PC-9 (cell line): ENCODE measurements around the gene DYRK2. TPM values are rescaled to one million over a fixed set of nuclear protein-coding genes. Genes with fewer than 3 reads are reported as not detected.

ENCODE experiments used
- BruUV-seq: library from RNA; stranded (reverse); fragments of 400-500 nt; replicated peaks from 2 replicates; lab custom pipeline; 2021; lab: Mats Ljungman, UMichigan
- CTCF ChIA-PET: fragments of 300-600 bp; sonication (Branson Sonifier 250); formaldehyde crosslinking; loops from one replicate; lab custom pipeline; 2022; ENCODE audit warnings: antibody characterized with exemption; lab: Charles Lee
- POLR2A ChIA-PET: fragments of 300-600 bp; sonication (Branson Sonifier 250); formaldehyde crosslinking; loops from one replicate; lab custom pipeline; 2022; ENCODE audit warnings: antibody characterized with exemption; ENCODE audit not compliant: unreplicated experiment; lab: Charles Lee
- DNase-seq, 2 experiments: peaks; one replicate each; pipeline versions ENCODE4 v3.0.0 to v3.0.0-alpha.2; 2015 to 2022; ENCODE audit warnings: mixed read lengths in 1 of 2
- H2AFZ ChIP-seq: fragments of 200-600 bp; sonication (generic); 2 replicates; pipeline ENCODE4 v1.8.1; 2017; ENCODE audit warnings: antibody characterized with exemption
- H3F3A ChIP-seq: fragments of 200-600 bp; sonication (generic); 2 replicates; pipeline ENCODE4 v1.8.1; 2017; ENCODE audit warnings: antibody characterized with exemption, mild to moderate bottlenecking, low read depth; ENCODE audit not compliant: insufficient read depth
- H3K27ac ChIP-seq: fragments of 200-600 bp; sonication (generic); 2 replicates; pipeline ENCODE4 v1.6.1; 2016; ENCODE audit warnings: mixed run types
- H3K27me3 ChIP-seq: fragments of 200-600 bp; sonication (generic); 2 replicates; pipeline ENCODE4 v1.6.1; 2016; ENCODE audit warnings: low read depth, mixed run types; ENCODE audit not compliant: insufficient read depth
- H3K36me3 ChIP-seq: fragments of 200-600 bp; sonication (generic); 2 replicates; pipeline ENCODE4 v1.6.1; 2016; ENCODE audit warnings: low read depth, mixed run types
- H3K4me1 ChIP-seq: fragments of 200-600 bp; sonication (generic); replicated peaks from 2 replicates; pipeline ENCODE4 v1.6.1; 2016; ENCODE audit warnings: mixed run types; ENCODE audit not compliant: insufficient read depth
- H3K4me2 ChIP-seq: fragments of 200-600 bp; sonication (generic); 2 replicates; pipeline ENCODE4 v1.6.1; 2017; ENCODE audit warnings: mixed run types
- H3K4me3 ChIP-seq: fragments of 200-600 bp; sonication (generic); 2 replicates; pipeline ENCODE4 v1.6.1; 2016; ENCODE audit warnings: mixed run types
- H3K79me2 ChIP-seq: fragments of 200-600 bp; sonication (generic); 2 replicates; pipeline ENCODE4 v1.6.1; 2017; ENCODE audit warnings: low read depth, mixed run types
- H3K9me2 ChIP-seq: fragments of 200-600 bp; sonication (generic); 2 replicates; pipeline ENCODE4 v1.8.1; 2017; ENCODE audit warnings: mild to moderate bottlenecking; ENCODE audit not compliant: insufficient read depth
- H3K9me3 ChIP-seq: fragments of 200-600 bp; sonication (generic); 2 replicates; pipeline ENCODE4 v1.8.1; 2016; ENCODE audit warnings: low read depth; ENCODE audit not compliant: insufficient read depth
- H4K20me1 ChIP-seq: fragments of 200-600 bp; sonication (generic); 2 replicates; pipeline ENCODE4 v1.8.1; 2017; ENCODE audit not compliant: insufficient read depth
- EZH2 ChIP-seq: fragments of 200-600 bp; sonication (generic); IDR thresholded peaks from 2 replicates; pipeline ENCODE4 v1.8.0; 2017; ENCODE audit warnings: antibody characterized with exemption, low read depth
- intact Hi-C: fragments of 100-400 bp; cut with micrococcal nuclease; formaldehyde crosslinking; loops from one replicate; pipeline ENCODE4 v1.10.0; 2022; ENCODE audit not compliant: unreplicated experiment
- total RNA-seq: library from RNA; stranded (reverse); gene quantifications from 2 replicates; pipeline ENCODE4 v1.2.3, GENCODE V29; 2021
- TF ChIP-seq, protein P1 (sequence below): fragments of 200-600 bp; sonication (generic); conservative IDR thresholded peaks from 2 replicates; pipeline ENCODE4 v1.6.1; 2017; ENCODE audit warnings: mixed run types, antibody characterized with exemption, mild to moderate bottlenecking, moderate library complexity

DYRK2 gene
- total RNA-seq, 1 experiment from 2014 or later: 42.9 TPM

DNA sequence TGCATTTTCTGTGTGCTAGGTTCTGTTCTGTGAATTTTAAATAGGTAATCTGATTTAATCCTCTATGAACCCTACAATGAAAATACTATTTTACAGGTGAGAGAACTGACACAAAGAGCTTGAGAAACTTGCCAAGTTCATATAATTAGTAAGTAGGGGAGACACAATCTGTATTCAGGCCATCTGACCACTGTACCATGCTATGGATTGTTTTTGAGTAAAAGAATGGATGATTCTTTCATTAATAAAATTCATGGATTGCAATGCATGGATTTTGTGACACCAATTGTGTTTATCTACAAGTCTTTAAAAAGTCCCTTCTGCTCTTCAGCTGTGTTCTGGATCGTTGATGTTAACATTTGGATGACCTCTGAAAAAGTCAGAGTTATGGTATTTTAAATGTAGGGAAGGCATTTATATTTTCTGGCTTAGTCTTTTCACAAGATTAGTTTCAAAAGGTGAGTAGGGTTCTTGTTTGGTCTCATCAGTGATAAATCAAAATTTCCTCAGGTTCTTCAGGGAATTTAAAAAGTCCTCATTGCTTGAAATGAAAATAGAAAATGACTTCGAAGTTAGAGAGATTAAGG is 15.4 kb upstream of the DYRK2 start:
- no peaks in the 10 kb centered on the region for H3K27me3 ChIP-seq
- ChIA-PET POLR2A (no interaction called here), CTCF (no interaction called here)
- H3K27ac ChIP-seq: no peak overlapping the region
- BruUV-seq: no TSS peak
- no peaks in the 10 kb centered on the region; the same call in 1 of the 2 replicates for H3K9me2 ChIP-seq
- intact Hi-C loops: no loop called here
- H3K9me3 ChIP-seq: no peaks in the 10 kb centered on the region
- no peak overlapping the region for H2AFZ ChIP-seq
- no peak for TF ChIP-seq EZH2
- TF ChIP-seq, protein P1, sequence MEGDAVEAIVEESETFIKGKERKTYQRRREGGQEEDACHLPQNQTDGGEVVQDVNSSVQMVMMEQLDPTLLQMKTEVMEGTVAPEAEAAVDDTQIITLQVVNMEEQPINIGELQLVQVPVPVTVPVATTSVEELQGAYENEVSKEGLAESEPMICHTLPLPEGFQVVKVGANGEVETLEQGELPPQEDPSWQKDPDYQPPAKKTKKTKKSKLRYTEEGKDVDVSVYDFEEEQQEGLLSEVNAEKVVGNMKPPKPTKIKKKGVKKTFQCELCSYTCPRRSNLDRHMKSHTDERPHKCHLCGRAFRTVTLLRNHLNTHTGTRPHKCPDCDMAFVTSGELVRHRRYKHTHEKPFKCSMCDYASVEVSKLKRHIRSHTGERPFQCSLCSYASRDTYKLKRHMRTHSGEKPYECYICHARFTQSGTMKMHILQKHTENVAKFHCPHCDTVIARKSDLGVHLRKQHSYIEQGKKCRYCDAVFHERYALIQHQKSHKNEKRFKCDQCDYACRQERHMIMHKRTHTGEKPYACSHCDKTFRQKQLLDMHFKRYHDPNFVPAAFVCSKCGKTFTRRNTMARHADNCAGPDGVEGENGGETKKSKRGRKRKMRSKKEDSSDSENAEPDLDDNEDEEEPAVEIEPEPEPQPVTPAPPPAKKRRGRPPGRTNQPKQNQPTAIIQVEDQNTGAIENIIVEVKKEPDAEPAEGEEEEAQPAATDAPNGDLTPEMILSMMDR: no peak
- no peak overlapping the region for H3K4me3 ChIP-seq
- no peaks in the 10 kb centered on the region for H3K4me1 ChIP-seq
- no peak overlapping the region for H3K4me2 ChIP-seq
- H3F3A ChIP-seq: no peaks in the 10 kb centered on the region
- no peaks in the 10 kb centered on the region for H4K20me1 ChIP-seq
- H3K36me3 ChIP-seq: no peaks in the 10 kb centered on the region
- DNase-seq: no peak
- no peaks in the 10 kb centered on the region for H3K79me2 ChIP-seq

DNA sequence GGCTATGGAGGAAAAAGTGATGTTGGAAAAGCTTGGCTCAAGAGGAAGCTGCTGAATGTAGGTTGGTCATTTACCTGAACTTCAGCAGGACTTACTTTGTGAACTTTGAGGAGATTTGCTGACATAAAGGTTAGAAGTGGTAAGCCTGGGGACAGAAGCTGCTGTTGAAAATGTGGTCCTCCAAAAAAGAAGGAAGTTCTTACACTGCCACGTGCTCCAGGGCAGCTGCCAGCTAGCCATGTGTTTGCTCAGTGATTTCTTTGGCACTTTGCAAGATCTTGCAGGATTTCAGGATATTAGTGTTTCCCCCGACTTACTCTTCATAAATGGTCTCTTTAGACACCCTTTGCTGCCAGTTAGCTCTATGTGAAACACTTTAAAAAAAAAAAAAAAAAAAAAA is 14.8 kb upstream of the DYRK2 start:
- POLR2A ChIA-PET: no interaction called here
- no peaks in the 10 kb centered on the region for H3K4me1 ChIP-seq
- no peaks in the 10 kb centered on the region for H3K27me3 ChIP-seq
- no peak overlapping the region for H3K4me2 ChIP-seq
- no peaks in the 10 kb centered on the region for H3K9me3 ChIP-seq
- intact Hi-C loops: no loop called here
- no peaks in the 10 kb centered on the region for H3F3A ChIP-seq
- no peaks in the 10 kb centered on the region for H3K36me3 ChIP-seq
- TF ChIP-seq, protein P1: no peak
- TF ChIP-seq EZH2: no peak
- DNase-seq: no peak
- CTCF ChIA-PET: no interaction called here
- H3K79me2 ChIP-seq: no peaks in the 10 kb centered on the region
- H2AFZ ChIP-seq: no peak overlapping the region
- BruUV-seq: no TSS peak
- H3K4me3 ChIP-seq: no peak overlapping the region
- H3K9me2 ChIP-seq: no peaks in the 10 kb centered on the region; the same call in 1 of the 2 replicates
- no peaks in the 10 kb centered on the region for H4K20me1 ChIP-seq
- no peak overlapping the region for H3K27ac ChIP-seq

DNA sequence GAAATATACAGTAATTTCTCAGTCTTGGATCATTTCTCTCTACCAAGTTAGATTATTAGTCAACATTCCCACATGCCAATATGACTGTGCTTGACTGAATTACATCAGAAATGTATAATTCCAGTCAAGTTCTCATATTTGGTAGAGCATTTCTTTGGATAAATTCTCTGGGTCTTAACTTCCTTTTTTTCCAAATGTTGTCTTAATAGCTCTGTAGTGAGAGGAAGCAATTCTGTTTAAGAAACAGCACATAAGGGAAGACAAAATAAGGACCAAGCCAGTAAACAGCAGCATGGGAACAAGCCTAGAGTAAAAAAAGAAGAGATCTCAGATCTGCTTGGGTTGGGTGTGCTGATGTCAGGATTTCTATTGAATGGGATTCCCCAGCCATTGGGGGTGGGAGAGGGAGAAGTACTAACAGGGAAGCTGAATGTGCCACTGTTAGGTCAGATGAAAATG is 14.2 kb upstream of the DYRK2 start:
- Histone ChIP-seq H2AFZ (no peak overlapping the region), H3K4me3 (no peak overlapping the region), H4K20me1 (no peaks in the 10 kb centered on the region), H3K4me1 (no peaks in the 10 kb centered on the region), H3K9me2 (no peaks in the 10 kb centered on the region; the same call in 1 of the 2 replicates), H3F3A (no peaks in the 10 kb centered on the region), H3K9me3 (no peaks in the 10 kb centered on the region), H3K36me3 (no peaks in the 10 kb centered on the region), H3K27me3 (no peaks in the 10 kb centered on the region), H3K4me2 (no peak overlapping the region), H3K79me2 (no peaks in the 10 kb centered on the region), H3K27ac (no peak overlapping the region)
- POLR2A ChIA-PET: no interaction called here
- no peak for TF ChIP-seq EZH2
- TF ChIP-seq, protein P1: no peak
- BruUV-seq: no TSS peak
- intact Hi-C loops: no loop called here
- CTCF ChIA-PET: no interaction called here
- no peak for DNase-seq
